ENCODE results near the gene NR1I3.

DNA sequence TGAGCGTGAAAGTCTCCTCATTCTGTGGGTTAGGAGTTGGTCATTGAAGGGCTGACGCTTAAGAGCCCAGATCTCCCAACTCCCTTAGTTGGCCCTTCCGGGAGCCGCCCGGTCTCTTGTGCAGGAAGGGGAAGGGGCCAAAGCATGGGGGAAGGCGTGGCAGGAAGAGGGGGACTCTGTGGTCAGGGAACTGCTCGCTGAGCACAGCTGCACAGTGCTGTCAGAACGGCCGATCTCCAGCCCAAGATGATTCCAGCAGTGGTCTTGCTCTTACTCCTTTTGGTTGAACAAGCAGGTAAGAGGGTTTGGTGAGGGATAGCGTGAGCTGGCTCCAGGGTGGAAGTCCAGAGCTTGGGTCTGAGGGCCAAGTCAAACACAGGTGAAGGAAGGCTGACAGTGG, 22.9 kb downstream of the NR1I3 start, which contains the start of gene FCER1G:
- TF ChIP-seq EZH2 (IDR thresholded peaks at IDR 0.05; ENCODE audit: insufficient read depth, poor library complexity, severe bottlenecking) (no peak), EZH2phosphoT487 (IDR thresholded peaks at IDR 0.05; ENCODE audit: insufficient read depth, low read depth) (no peak)

Measured in GM23248 (cell line).